BJ (cell line): ENCODE data around the gene KHK. TPM values are rescaled to one million over a fixed set of nuclear protein-coding genes. Genes with fewer than 3 reads are reported as not detected.

Experiments used
- CTCF ChIA-PET: fragments of 350-600 bp; formaldehyde crosslinking; extraction: SDS; loops from one replicate; lab custom pipeline; 2021; ENCODE audit warnings: antibody characterized with exemption, inconsistent platforms; lab: Yijun Ruan, JAX
- POLR2A ChIA-PET: fragments of 300-600 bp; sonication (Branson Sonifier 250); formaldehyde crosslinking; extraction: SDS; loops from one replicate; lab custom pipeline; 2021; ENCODE audit warnings: antibody characterized with exemption; lab: Charles Lee
- DNase-seq: peaks from one replicate; pipeline ENCODE4 v3.0.0-alpha.2; 2011; ENCODE audit warnings: low read depth
- H3K27me3 ChIP-seq: 2 replicates; pipeline ENCODE4 v1.6.0; 2011; ENCODE audit warnings: low read length; ENCODE audit not compliant: control insufficient read depth, insufficient read depth
- H3K36me3 ChIP-seq: 2 replicates; pipeline ENCODE4 v1.5.1; 2011; ENCODE audit warnings: low read length; ENCODE audit not compliant: control insufficient read depth, insufficient read depth
- H3K4me3 ChIP-seq: 2 replicates; pipeline ENCODE4 v1.5.1; 2011; ENCODE audit warnings: low read depth, mild to moderate bottlenecking, control low read depth, low read length
- polyA plus RNA-seq: library from polyadenylated mRNA; depleted of rRNA; stranded (reverse); fragments of >200 nt; gene quantifications from 2 replicates; pipeline ENCODE4 v1.2.3, GENCODE V29; 2011
- TF ChIP-seq, protein P1 (sequence below): IDR thresholded peaks from 2 replicates; pipeline ENCODE4 v1.5.1; 2011; ENCODE audit warnings: low read depth, mild to moderate bottlenecking, control low read depth, inconsistent platforms, low read length, moderate library complexity; ENCODE audit not compliant: insufficient read depth

Gene KHK
- polyA plus RNA-seq, 1 experiment: 0.43 TPM

DNA sequence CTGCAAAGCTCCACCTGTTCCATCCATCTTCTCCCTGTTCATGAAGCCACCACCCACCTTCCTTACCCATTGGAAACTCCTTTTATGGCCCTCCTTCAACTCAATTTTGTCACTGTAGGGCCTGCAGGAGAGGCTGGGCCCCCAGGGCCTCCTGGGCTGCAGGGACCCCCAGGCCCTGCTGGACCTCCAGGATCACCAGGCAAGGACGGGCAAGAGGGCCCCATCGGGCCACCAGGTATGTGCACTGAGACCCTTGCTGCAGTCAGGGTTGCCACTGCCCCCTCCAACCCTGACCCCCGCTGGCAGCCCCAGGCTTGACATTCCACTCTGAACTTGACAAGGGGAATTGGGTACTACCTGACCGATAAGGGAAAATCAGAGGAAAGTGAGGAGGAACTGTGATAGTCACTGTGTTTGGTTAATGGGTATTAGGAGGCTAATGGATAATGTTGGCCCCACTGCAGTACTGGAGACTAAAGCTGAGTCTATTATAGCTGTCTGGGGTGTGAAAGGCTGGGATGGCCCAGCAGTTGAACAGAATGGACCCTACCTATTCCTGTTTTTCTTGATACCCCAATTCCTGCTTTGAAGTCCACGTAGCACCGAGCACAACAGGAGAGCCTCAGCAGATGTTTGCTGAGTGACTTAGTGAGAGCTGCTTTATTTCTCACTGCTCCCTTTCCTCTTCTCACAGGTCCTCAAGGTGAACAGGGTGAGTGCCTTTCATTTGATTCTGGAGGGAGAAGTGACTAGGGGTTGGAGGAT, 2.1 kb upstream of the KHK start:
- peaks cover 17% of the 10 kb centered on the region for H3K36me3 ChIP-seq
- no peak for DNase-seq
- CTCF ChIA-PET: interaction anchor here (0.9 to 3.0 kb wide), 11 partner anchors 11 to 219 kb away, joined by 3 to 30 read pairs (median 3); no protein-coding TSS in a partner anchor
- TF ChIP-seq, protein P1, sequence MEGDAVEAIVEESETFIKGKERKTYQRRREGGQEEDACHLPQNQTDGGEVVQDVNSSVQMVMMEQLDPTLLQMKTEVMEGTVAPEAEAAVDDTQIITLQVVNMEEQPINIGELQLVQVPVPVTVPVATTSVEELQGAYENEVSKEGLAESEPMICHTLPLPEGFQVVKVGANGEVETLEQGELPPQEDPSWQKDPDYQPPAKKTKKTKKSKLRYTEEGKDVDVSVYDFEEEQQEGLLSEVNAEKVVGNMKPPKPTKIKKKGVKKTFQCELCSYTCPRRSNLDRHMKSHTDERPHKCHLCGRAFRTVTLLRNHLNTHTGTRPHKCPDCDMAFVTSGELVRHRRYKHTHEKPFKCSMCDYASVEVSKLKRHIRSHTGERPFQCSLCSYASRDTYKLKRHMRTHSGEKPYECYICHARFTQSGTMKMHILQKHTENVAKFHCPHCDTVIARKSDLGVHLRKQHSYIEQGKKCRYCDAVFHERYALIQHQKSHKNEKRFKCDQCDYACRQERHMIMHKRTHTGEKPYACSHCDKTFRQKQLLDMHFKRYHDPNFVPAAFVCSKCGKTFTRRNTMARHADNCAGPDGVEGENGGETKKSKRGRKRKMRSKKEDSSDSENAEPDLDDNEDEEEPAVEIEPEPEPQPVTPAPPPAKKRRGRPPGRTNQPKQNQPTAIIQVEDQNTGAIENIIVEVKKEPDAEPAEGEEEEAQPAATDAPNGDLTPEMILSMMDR: no peak
- POLR2A ChIA-PET: no interaction called here
- H3K4me3 ChIP-seq: no peak overlapping the region
- H3K27me3 ChIP-seq: no peaks in the 10 kb centered on the region

DNA sequence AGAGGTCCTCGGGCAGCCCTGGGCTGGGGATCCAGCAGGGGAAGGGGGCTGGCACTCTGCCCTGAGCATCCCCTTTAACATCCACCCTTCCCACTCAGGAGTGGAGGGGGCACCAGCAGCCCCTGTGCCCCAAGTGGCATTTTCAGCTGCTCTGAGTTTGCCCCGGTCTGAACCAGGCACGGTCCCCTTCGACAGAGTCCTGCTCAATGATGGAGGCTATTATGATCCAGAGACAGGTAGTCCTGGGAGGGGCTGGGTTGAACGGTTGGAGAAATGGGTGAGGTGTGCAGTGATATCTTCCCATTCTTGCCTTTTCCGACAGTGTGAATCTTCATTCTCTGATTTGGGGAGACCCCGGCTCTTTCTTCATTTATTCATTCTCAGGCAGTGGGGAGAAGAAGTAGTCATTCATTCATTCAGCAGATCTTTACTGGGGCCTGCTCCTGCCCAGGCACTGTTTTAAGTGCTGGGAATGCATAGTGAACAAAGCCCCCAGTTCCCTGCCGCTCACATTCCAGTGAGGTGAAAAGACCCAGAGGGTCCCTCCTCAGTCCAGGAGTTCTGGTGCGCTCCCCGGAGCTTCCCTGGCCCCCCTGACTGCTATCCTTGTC, 1.4 kb upstream of the KHK start:
- DNase-seq: no peak
- ChIA-PET CTCF (interaction anchor here (0.5 to 3.0 kb wide), 15 partner anchors 11 to 130 kb away, joined by 3 to 30 read pairs (median 3); no protein-coding TSS in a partner anchor), POLR2A (no interaction called here)
- Histone ChIP-seq H3K36me3 (peaks cover 17% of the 10 kb centered on the region), H3K4me3 (peak overlapping the region; percentile 49; the same call in 1 of the 2 replicates), H3K27me3 (no peaks in the 10 kb centered on the region)
- TF ChIP-seq, protein P1: no peak

DNA sequence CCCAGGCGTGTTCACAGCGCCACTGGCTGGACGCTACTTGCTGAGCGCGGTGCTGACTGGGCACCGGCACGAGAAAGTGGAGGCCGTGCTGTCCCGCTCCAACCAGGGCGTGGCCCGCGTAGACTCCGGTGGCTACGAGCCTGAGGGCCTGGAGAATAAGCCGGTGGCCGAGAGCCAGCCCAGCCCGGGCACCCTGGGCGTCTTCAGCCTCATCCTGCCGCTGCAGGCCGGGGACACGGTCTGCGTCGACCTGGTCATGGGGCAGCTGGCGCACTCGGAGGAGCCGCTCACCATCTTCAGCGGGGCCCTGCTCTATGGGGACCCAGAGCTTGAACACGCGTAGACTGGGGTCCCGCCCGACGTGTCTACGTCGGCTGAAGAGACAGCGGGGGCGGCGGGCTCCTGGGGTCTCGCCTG, 891 bp upstream of the KHK start:
- CTCF ChIA-PET: interaction anchor here (0.5 to 3.1 kb wide), 15 partner anchors 11 to 131 kb away, joined by 3 to 30 read pairs (median 3); partner anchors contain the start of gene AGBL5
- Histone ChIP-seq H3K36me3 (peaks cover 12% of the 10 kb centered on the region), H3K27me3 (no peaks in the 10 kb centered on the region), H3K4me3 (peak overlapping the region; percentile 49)
- TF ChIP-seq, protein P1: peak; percentile 66
- POLR2A ChIA-PET: no interaction called here
- DNase-seq: no peak

DNA sequence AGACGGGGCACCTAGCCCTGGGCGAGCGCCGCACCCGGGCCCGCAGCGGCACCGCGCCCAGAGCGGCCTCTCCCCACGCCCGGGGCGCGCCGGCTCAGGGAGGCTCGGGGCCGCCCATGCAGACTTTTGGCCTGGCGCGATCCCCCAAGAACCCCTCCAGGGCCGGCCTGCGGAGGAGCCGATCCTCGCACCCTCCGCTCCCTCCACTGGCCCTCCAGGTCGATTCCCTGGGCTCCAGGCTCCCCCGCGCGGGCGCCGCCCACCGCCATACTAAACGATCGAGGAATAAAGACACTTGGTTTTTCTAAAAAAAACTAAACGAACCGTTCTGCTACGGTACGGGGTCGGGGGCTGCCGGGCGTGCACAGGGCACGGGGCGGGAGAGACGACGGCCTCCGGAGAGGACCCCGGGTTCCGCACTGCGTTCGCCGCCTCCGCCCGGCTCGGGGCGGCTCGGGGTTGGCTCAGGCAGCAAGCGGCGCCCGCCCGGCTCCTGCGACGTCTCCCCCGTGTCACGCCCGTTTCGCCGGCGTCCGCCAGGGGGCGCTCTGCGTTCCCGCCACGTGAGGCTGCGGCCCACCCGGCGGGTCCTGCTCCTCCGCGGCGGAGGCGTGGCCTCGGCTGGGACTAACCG, 365 bp upstream of the KHK start:
- no peaks in the 10 kb centered on the region for H3K27me3 ChIP-seq
- ChIA-PET POLR2A (no interaction called here), CTCF (interaction anchor here (0.6 to 3.1 kb wide), 19 partner anchors 11 to 194 kb away, joined by 3 to 30 read pairs (median 3); partner anchors contain the start of gene AGBL5)
- TF ChIP-seq, protein P1: peak; percentile 51
- peaks cover 12% of the 10 kb centered on the region; the same call in 1 of the 2 replicates for H3K36me3 ChIP-seq
- H3K4me3 ChIP-seq: peak overlapping the region; percentile 49
- DNase-seq: peak; percentile 49
